Measurements from ENCODE around the gene BTBD16.

DNA sequence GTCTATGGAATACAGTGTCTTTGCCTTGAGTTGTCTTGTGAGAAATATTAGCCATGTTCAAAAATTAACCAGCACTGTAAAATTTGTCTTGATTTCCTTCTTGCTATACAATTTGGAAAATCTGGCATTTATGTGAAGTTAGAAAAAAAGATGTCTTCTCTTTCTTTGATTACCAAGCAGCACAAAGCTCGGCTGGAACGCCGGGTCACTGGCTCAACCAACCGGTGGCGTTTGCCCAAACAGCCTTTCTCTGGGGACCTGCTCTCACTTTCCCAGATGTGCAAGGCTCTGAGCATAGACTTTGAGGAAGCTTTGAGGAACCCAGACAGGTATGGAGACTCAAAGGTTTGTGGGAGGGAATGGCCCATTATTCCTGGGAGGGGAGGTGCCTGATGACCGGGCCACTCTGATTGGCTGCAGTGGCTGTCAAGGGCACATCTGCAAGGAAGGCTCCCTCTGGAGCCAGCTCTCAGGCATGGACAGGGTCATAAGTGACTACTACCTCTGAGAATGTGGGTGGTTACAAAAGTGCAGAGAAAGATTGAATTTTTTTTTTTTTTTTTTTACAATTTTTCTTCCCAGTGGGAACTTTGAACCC, 5.6 kb downstream of the BTBD16 start:
- TF ChIP-seq ZNF274 (IDR thresholded peaks at IDR 0.05; ENCODE audit: low read depth, low read length) (no peak), YY1 (IDR thresholded peaks at IDR 0.05; ENCODE audit: insufficient read depth, insufficient read length) (no peak)
